Glutamatergic neuron (in vitro differentiated cells): ENCODE results near the gene CCDC116. TPM values are rescaled to one million over a fixed set of nuclear protein-coding genes. Genes with fewer than 3 reads are reported as not detected.
A peak's percentile ranks its signal among the peaks of the same experiment; 100 is the strongest.

ENCODE experiments used
- DNase-seq: peaks from one replicate; pipeline ENCODE4 v3.0.0; 2022
- H3K27ac Mint-ChIP-seq: one replicate; pipeline ENCODE4 v1.8.0; 2020; ENCODE audit warnings: mild to moderate bottlenecking, mixed read lengths, inconsistent platforms; ENCODE audit not compliant: unreplicated experiment
- H3K27me3 Mint-ChIP-seq: one replicate; pipeline ENCODE4 v1.8.0; 2020; ENCODE audit warnings: mild to moderate bottlenecking, moderate library complexity, mixed read lengths, inconsistent platforms; ENCODE audit not compliant: unreplicated experiment
- H3K36me3 Mint-ChIP-seq: one replicate; pipeline ENCODE4 v1.8.0; 2020; ENCODE audit warnings: mild to moderate bottlenecking, mixed read lengths, inconsistent platforms; ENCODE audit not compliant: unreplicated experiment
- H3K4me1 Mint-ChIP-seq: one replicate; pipeline ENCODE4 v1.8.0; 2020; ENCODE audit warnings: mild to moderate bottlenecking, low read depth, mixed read lengths, inconsistent platforms; ENCODE audit not compliant: unreplicated experiment
- H3K4me3 Mint-ChIP-seq: one replicate; pipeline ENCODE4 v1.8.0; 2020; ENCODE audit warnings: mild to moderate bottlenecking, mixed read lengths, inconsistent platforms; ENCODE audit not compliant: unreplicated experiment
- H3K9me3 Mint-ChIP-seq: one replicate; pipeline ENCODE4 v1.8.0; 2020; ENCODE audit warnings: mild to moderate bottlenecking, moderate library complexity, mixed read lengths, inconsistent platforms; ENCODE audit not compliant: unreplicated experiment
- total RNA-seq: library from RNA; stranded (reverse); fragmentation: NEBNext Ultra II Directional; extraction: Animal tissue kit (Norgen Biotek cat#: 25700); gene quantifications from one replicate; pipeline ENCODE4 v1.2.1, GENCODE V29; 2021; ENCODE audit not compliant: unreplicated experiment
- TF ChIP-seq, protein P1 (sequence below): fragments of 200-600 bp; sonication (generic); IDR thresholded peaks from one replicate; pipeline ENCODE4 v1.5.0; 2021; ENCODE audit not compliant: partially characterized antibody, unreplicated experiment

The CCDC116 gene
- total RNA-seq, 1 donor from 2014 or later, result 0.71 TPM

GRCh38 chr22:21663738-21664137 lies 31.2 kb downstream of the CCDC116 start:
- Mint-ChIP-seq H3K4me3 (no peak overlapping the region), H3K27ac (no peak overlapping the region), H3K4me1 (no peaks in the 10 kb centered on the region), H3K9me3 (peaks cover 18% of the 10 kb centered on the region), H3K36me3 (no peaks in the 10 kb centered on the region), H3K27me3 (peaks cover 12% of the 10 kb centered on the region)
- no peak for DNase-seq
- TF ChIP-seq, protein P1, sequence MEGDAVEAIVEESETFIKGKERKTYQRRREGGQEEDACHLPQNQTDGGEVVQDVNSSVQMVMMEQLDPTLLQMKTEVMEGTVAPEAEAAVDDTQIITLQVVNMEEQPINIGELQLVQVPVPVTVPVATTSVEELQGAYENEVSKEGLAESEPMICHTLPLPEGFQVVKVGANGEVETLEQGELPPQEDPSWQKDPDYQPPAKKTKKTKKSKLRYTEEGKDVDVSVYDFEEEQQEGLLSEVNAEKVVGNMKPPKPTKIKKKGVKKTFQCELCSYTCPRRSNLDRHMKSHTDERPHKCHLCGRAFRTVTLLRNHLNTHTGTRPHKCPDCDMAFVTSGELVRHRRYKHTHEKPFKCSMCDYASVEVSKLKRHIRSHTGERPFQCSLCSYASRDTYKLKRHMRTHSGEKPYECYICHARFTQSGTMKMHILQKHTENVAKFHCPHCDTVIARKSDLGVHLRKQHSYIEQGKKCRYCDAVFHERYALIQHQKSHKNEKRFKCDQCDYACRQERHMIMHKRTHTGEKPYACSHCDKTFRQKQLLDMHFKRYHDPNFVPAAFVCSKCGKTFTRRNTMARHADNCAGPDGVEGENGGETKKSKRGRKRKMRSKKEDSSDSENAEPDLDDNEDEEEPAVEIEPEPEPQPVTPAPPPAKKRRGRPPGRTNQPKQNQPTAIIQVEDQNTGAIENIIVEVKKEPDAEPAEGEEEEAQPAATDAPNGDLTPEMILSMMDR, result no peak

DNA sequence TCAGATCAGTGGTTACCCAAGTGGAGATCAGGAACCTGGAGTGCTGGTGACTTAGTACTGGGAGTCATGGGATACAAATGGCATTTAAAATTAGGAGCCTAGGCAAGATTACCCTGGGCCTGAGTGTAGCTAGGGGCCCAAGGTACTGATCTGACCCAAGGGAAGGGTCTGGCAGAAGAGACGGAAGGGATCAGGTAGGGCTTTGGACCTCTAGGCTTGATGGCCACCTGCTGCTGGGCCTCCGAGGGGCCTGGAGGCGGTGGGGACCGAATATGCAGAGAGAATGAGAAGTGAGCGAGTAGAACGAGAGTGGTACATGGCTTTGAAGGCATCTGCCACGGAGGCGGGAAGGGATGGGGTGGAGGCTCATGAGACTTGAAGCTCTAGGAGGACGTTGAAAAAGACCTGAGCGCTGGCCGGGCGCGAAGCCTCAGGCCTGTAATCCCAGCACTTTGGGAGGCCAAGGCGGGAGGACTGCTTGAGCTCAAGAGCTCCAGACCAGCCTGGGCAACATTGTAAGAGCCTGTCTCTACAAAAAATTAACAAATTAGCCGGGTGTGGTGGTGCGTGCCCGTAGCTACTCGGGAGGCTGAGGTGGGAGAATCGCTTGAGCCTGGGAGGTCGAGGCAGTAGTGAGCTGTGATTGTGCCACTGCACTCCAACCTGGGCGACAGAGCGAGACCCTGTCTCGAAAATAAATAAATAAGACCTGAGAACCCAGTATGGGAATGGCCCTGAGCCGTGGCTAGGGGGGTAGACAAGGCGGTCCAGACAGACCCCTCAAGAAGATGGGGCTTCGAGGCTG lies 32.7 kb downstream of the CCDC116 start:
- DNase-seq, result no peak
- Mint-ChIP-seq H3K36me3 (no peaks in the 10 kb centered on the region), H3K27ac (peak overlapping the region; percentile 96), H3K4me3 (peak overlapping the region; percentile 96), H3K4me1 (no peaks in the 10 kb centered on the region), H3K27me3 (peaks cover 12% of the 10 kb centered on the region), H3K9me3 (peaks cover 18% of the 10 kb centered on the region)
- TF ChIP-seq, protein P1, result no peak

- peaks cover 18% of the 10 kb centered on the region for H3K9me3 Mint-ChIP-seq
- no peaks in the 10 kb centered on the region for H3K36me3 Mint-ChIP-seq
- DNase-seq, result no peak
- TF ChIP-seq, protein P1, result no peak
- peak overlapping the region; percentile 96 for H3K4me3 Mint-ChIP-seq
- H3K27me3 Mint-ChIP-seq, result peaks cover 12% of the 10 kb centered on the region
- H3K27ac Mint-ChIP-seq, result peak overlapping the region; percentile 85
- no peaks in the 10 kb centered on the region for H3K4me1 Mint-ChIP-seq
Measured at GRCh38 chr22:21666786-21667185, 34.2 kb downstream of the CCDC116 start.

- DNase-seq, result no peak
- H3K4me3 Mint-ChIP-seq, result no peak overlapping the region
- peaks cover 16% of the 10 kb centered on the region for H3K9me3 Mint-ChIP-seq
- peaks cover 11% of the 10 kb centered on the region for H3K4me1 Mint-ChIP-seq
- peaks cover 10% of the 10 kb centered on the region for H3K27me3 Mint-ChIP-seq
- H3K27ac Mint-ChIP-seq, result no peak overlapping the region
- TF ChIP-seq, protein P1, result no peak
- peaks cover 6% of the 10 kb centered on the region for H3K36me3 Mint-ChIP-seq
Measured at GRCh38 chr22:21669026-21669425, 36.5 kb downstream of the CCDC116 start.

GRCh38 chr22:21672107-21672629 lies 39.6 kb downstream of the CCDC116 start:
- no peak overlapping the region for H3K4me3 Mint-ChIP-seq
- no peak for DNase-seq
- peaks cover 6% of the 10 kb centered on the region for H3K36me3 Mint-ChIP-seq
- peaks cover 15% of the 10 kb centered on the region for H3K4me1 Mint-ChIP-seq
- TF ChIP-seq, protein P1, result no peak
- H3K27ac Mint-ChIP-seq, result no peak overlapping the region
- peaks cover 8% of the 10 kb centered on the region for H3K27me3 Mint-ChIP-seq
- peaks cover 10% of the 10 kb centered on the region for H3K9me3 Mint-ChIP-seq
